Left ventricle myocardium inferior (tissue), 1 donor: ENCODE measurements around the gene ZSWIM5. TPM values are rescaled to one million over a fixed set of nuclear protein-coding genes. Genes with fewer than 3 reads are reported as not detected.
"Not testable (repeated sequence)": the region's sequence is repeated elsewhere in the genome, so short reads cannot be mapped to it uniquely, and the experiment has no call there.

Experiments used
- DNase-seq: peaks from one replicate; pipeline ENCODE4 v3.0.0-alpha.2; 2020
- H3K27ac ChIP-seq: fragments of 200-600 bp; replicated peaks from 2 replicates; pipeline ENCODE4 v1.8.0; 2021
- H3K27me3 ChIP-seq: fragments of 200-600 bp; 2 replicates; pipeline ENCODE4 v1.8.0; 2021; ENCODE audit warnings: low read depth
- H3K36me3 ChIP-seq: fragments of 200-600 bp; 2 replicates; pipeline ENCODE4 v1.8.0; 2021
- H3K4me1 ChIP-seq: fragments of 200-600 bp; 2 replicates; pipeline ENCODE4 v1.8.0; 2021
- H3K4me3 ChIP-seq: fragments of 200-600 bp; 2 replicates; pipeline ENCODE4 v1.8.0; 2021; ENCODE audit warnings: mild to moderate bottlenecking, moderate library complexity
- H3K9me3 ChIP-seq: fragments of 200-600 bp; replicated peaks from 2 replicates; pipeline ENCODE4 v1.8.0; 2021
- intact Hi-C: fragments of 100-400 bp; cut with micrococcal nuclease; formaldehyde crosslinking; loops from one replicate; pipeline ENCODE4 v1.11.0; 2022
- total RNA-seq: library from RNA; stranded (reverse); fragmentation: NEBNext Ultra II Directional; extraction: Animal tissue kit (Norgen Biotek cat#: 25700); gene quantifications from one replicate; pipeline ENCODE4 v1.2.1, GENCODE V29; 2021
- TF ChIP-seq, protein P1 (sequence below): fragments of 200-600 bp; IDR thresholded peaks from 2 replicates; pipeline ENCODE4 v1.8.0; 2021; ENCODE audit warnings: antibody characterized with exemption, mild to moderate bottlenecking, borderline replicate concordance
- donor health status: DM: no; HTN: yes; CAD: no; lungs with severe emphysema.

ZSWIM5 gene
- total RNA-seq, 1 donor from 2014 or later, result 0.93 TPM

DNA sequence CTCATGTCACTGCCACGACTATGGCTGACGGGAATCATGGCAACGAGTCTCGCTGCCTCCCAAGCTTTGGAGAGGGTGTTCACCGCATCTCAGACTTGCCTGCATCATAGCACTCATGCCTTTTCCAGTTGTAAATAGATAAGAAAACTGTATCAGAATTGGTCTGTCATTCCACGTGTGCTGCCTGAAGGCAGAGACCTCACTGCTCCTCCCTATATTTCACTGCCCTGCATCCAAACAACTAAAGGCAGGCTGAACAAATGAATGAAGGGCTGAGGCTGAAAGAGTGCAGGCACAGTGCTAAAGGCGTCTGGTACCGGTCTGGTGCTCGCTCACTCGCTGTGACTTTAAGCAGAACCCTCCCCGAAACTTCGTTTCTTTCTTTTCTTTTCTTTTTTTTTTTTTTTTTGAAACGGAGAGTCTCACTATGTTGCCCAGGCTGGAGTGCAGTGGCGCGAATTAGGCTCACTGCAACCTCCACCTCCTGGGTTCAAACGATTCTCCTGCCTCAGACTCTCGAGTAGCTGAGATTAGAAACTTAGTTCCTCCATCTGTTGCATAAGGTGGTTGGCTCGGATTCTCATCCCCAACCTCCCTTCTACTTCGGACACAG is 220.6 kb downstream of the ZSWIM5 start:
- intact Hi-C loops, result loop anchor here (10.0 kb wide), 1 partner anchor 131 kb away; no protein-coding TSS in a partner anchor
- peaks cover 39% of the 10 kb centered on the region for H3K4me1 ChIP-seq
- no peaks in the 10 kb centered on the region for H3K9me3 ChIP-seq
- peak overlapping the region; percentile 88 for H3K27ac ChIP-seq
- DNase-seq, result no peak
- H3K27me3 ChIP-seq, result no peaks in the 10 kb centered on the region
- H3K36me3 ChIP-seq, result peaks cover 4% of the 10 kb centered on the region
- TF ChIP-seq, protein P1, sequence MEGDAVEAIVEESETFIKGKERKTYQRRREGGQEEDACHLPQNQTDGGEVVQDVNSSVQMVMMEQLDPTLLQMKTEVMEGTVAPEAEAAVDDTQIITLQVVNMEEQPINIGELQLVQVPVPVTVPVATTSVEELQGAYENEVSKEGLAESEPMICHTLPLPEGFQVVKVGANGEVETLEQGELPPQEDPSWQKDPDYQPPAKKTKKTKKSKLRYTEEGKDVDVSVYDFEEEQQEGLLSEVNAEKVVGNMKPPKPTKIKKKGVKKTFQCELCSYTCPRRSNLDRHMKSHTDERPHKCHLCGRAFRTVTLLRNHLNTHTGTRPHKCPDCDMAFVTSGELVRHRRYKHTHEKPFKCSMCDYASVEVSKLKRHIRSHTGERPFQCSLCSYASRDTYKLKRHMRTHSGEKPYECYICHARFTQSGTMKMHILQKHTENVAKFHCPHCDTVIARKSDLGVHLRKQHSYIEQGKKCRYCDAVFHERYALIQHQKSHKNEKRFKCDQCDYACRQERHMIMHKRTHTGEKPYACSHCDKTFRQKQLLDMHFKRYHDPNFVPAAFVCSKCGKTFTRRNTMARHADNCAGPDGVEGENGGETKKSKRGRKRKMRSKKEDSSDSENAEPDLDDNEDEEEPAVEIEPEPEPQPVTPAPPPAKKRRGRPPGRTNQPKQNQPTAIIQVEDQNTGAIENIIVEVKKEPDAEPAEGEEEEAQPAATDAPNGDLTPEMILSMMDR, result no peak
- H3K4me3 ChIP-seq, result peak overlapping the region; percentile 82

GRCh38 chr1:44977372-44977771 is 229.0 kb downstream of the ZSWIM5 start:
- intact Hi-C loops, H3K27ac ChIP-seq, H3K4me3 ChIP-seq, H3K9me3 ChIP-seq, H3K27me3 ChIP-seq, DNase-seq: not testable (repeated sequence)
- peaks cover 26% of the 10 kb centered on the region for H3K4me1 ChIP-seq
- peaks cover 79% of the 10 kb centered on the region for H3K36me3 ChIP-seq

DNA sequence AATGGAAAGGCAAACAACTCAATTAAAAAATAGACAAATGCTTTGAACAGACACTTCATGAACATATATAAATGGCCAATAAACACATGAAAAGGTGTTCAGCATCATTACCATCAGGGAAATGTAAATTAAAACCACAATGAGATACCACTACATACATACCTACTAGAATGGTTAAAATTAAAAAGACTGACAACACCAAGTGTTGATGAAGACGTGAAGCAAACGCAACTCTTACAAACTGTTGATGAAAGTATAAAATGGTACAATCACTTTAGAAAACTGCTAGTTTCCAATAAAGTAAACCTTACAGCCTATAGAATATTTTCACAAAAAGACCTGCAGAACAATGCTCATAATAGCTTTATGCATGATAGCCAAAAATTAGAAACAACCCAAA is 230.2 kb downstream of the ZSWIM5 start:
- H3K4me1 ChIP-seq, result peaks cover 14% of the 10 kb centered on the region
- intact Hi-C loops, result no loop called here
- H3K9me3 ChIP-seq, result no peaks in the 10 kb centered on the region
- peaks cover 88% of the 10 kb centered on the region for H3K36me3 ChIP-seq
- TF ChIP-seq, protein P1, result no peak
- H3K27me3 ChIP-seq, result no peaks in the 10 kb centered on the region
- H3K4me3 ChIP-seq, result no peak overlapping the region
- DNase-seq, result no peak
- H3K27ac ChIP-seq, result no peak overlapping the region

- Histone ChIP-seq H3K27ac (no peak overlapping the region), H3K4me3 (no peak overlapping the region), H3K36me3 (peaks cover 63% of the 10 kb centered on the region), H3K27me3 (no peaks in the 10 kb centered on the region), H3K4me1 (no peaks in the 10 kb centered on the region), H3K9me3 (no peaks in the 10 kb centered on the region)
- intact Hi-C loops, result no loop called here
- TF ChIP-seq, protein P1, result no peak
- no peak for DNase-seq
These were observed 232.8 kb downstream of the ZSWIM5 start for GRCh38 chr1:44973645-44974044.

GRCh38 chr1:44970317-44970716 is 236.1 kb downstream of the ZSWIM5 start:
- intact Hi-C loops, result no loop called here
- TF ChIP-seq, protein P1, result no peak
- no peak overlapping the region for H3K4me3 ChIP-seq
- no peaks in the 10 kb centered on the region for H3K4me1 ChIP-seq
- H3K9me3 ChIP-seq, result no peaks in the 10 kb centered on the region
- DNase-seq, result no peak
- H3K36me3 ChIP-seq, result peaks cover 34% of the 10 kb centered on the region
- no peak overlapping the region for H3K27ac ChIP-seq
- H3K27me3 ChIP-seq, result no peaks in the 10 kb centered on the region

Other genes starting within 250 kb of the ZSWIM5 start
- 42.1 TPM for gene EIF2B3, start 220.0 kb downstream of the ZSWIM5 start, total RNA-seq
- gene HECTD3, start 195.3 kb downstream of the ZSWIM5 start, total RNA-seq, result 19.1 TPM
- 67.5 TPM for gene UROD, start 194.4 kb downstream of the ZSWIM5 start, total RNA-seq
- not detected for gene HPDL, start 120.3 kb upstream of the ZSWIM5 start, total RNA-seq
- 3.2 TPM for gene TOE1, start 133.6 kb upstream of the ZSWIM5 start, total RNA-seq
- 8.1 TPM for gene MUTYH, start 133.8 kb upstream of the ZSWIM5 start, total RNA-seq